ENCODE results near the gene NPRL2.

Gene NPRL2

DNA sequence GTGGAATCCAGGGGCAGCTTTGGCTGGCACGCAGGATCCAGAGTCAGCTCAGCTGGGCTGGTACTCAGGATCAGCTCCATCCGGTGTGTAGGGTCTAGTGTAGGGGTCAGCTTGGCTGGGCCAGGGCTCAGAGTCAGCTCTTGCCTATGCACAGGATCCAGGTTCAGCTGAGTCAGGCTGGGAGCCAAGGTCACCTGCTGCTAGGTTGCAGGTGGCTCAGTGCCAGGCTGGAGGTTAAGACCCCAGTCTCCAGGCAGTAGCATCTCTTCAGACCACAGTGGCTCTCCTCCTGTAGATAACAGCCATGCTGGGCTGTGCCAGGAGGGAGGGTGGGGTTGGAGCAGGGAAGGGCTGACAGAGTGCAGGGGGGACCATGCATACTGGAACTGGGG lies 53.2 kb downstream of the NPRL2 start:
- H4K91ac ChIP-seq (ENCODE audit: low read depth, low read length), result no peak overlapping the region
- no peaks in the 10 kb centered on the region for H3K27me3 ChIP-seq (ENCODE audit: insufficient read depth, low read length)
- no peak overlapping the region for H2BK120ac ChIP-seq (ENCODE audit: insufficient read depth, low read length, poor library complexity)
- WGBS (ENCODE audit: extremely low coverage, insufficient coverage, insufficient read length), result no CpG with 5 or more reads among the region's 2 CpGs
- H3K9me3 ChIP-seq (ENCODE audit: insufficient read depth, low read depth, low read length), result no peaks in the 10 kb centered on the region
- peaks cover 3% of the 10 kb centered on the region for H3K79me2 ChIP-seq (ENCODE audit: control insufficient read depth, insufficient read depth, low read length, poor library complexity)
- H4K8ac ChIP-seq (ENCODE audit: low read depth, low read length), result no peak overlapping the region
- no peak overlapping the region for H3K18ac ChIP-seq (ENCODE audit: low read length)
- H3K9ac ChIP-seq (ENCODE audit: low read length), result no peak overlapping the region
- no peak overlapping the region for H3K27ac ChIP-seq (ENCODE audit: low read depth, low read length)
- no peak overlapping the region for H3K4me3 ChIP-seq (ENCODE audit: low read depth, low read length)
- no peak overlapping the region for H3K4me2 ChIP-seq (ENCODE audit: low read length)
- H3K79me1 ChIP-seq (ENCODE audit: low read length), result peaks cover 21% of the 10 kb centered on the region
- H3K36me3 ChIP-seq (ENCODE audit: control insufficient read depth in 1 of 2, insufficient read depth in 2 of 2, low read length in 2 of 2), result peaks cover 4 to 5% of the 10 kb centered on the region in 2 experiments
- no peak overlapping the region for H4K12ac ChIP-seq (ENCODE audit: low read depth, low read length)
- no peak overlapping the region for H2AFZ ChIP-seq (ENCODE audit: insufficient read depth, low read length, poor library complexity)
- H3K14ac ChIP-seq (ENCODE audit: low read length), result no peak overlapping the region
- H2BK5ac ChIP-seq (ENCODE audit: low read depth, low read length, poor library complexity), result no peak overlapping the region
- peaks cover 15 to 19% of the 10 kb centered on the region in 2 experiments for H3K4me1 ChIP-seq (ENCODE audit: control insufficient read depth in 1 of 2, insufficient read depth in 2 of 2, low read length in 2 of 2)
- no peak for DNase-seq
- no peak overlapping the region for H2AK5ac ChIP-seq (ENCODE audit: low read length)
- no peak overlapping the region for H3K23ac ChIP-seq (ENCODE audit: low read length)
- no peak overlapping the region for H2BK12ac ChIP-seq (ENCODE audit: low read length)
- no peak overlapping the region for H3K4ac ChIP-seq (ENCODE audit: low read depth, low read length)
